ENCODE measurements around the gene CEP112. TPM values are rescaled to one million over a fixed set of nuclear protein-coding genes. Genes with fewer than 3 reads are reported as not detected.

CEP112 gene
- total RNA-seq, 1 donor from 2014 or later, result 24.5 TPM

GRCh38 chr17:66215529-66215911, 23.6 kb upstream of the CEP112 start:
- no peak for DNase-seq (ENCODE audit: low read depth, low spot score)
- Mint-ChIP-seq H3K36me3 (ENCODE audit: low read depth) (no peaks in the 10 kb centered on the region), H3K9me3 (no peaks in the 10 kb centered on the region), H3K4me1 (no peaks in the 10 kb centered on the region), H3K27me3 (ENCODE audit: low read depth) (no peaks in the 10 kb centered on the region), H3K27ac (ENCODE audit: unreplicated experiment) (no peak overlapping the region), H3K4me3 (no peak overlapping the region)
- no peak for TF ChIP-seq CTCF (conservative IDR thresholded peaks at IDR 0.05)

GRCh38 chr17:66214884-66215528, 23.1 kb upstream of the CEP112 start:
- Mint-ChIP-seq H3K27me3 (ENCODE audit: low read depth) (no peaks in the 10 kb centered on the region), H3K4me3 (no peak overlapping the region), H3K9me3 (no peaks in the 10 kb centered on the region), H3K36me3 (ENCODE audit: low read depth) (no peaks in the 10 kb centered on the region), H3K4me1 (no peaks in the 10 kb centered on the region), H3K27ac (ENCODE audit: unreplicated experiment) (no peak overlapping the region)
- DNase-seq (ENCODE audit: low read depth, low spot score), result no peak
- TF ChIP-seq CTCF (conservative IDR thresholded peaks at IDR 0.05), result no peak

- H3K4me1 Mint-ChIP-seq, result no peaks in the 10 kb centered on the region
These were observed 19.3 kb upstream of the CEP112 start for GRCh38 chr17:66211047-66211810.

GRCh38 chr17:66210208-66210574, 18.3 kb upstream of the CEP112 start:
- peaks cover 2% of the 10 kb centered on the region for H3K36me3 Mint-ChIP-seq (ENCODE audit: low read depth)
- peaks cover 9% of the 10 kb centered on the region for H3K9me3 Mint-ChIP-seq
- H3K27ac Mint-ChIP-seq (ENCODE audit: unreplicated experiment), result no peak overlapping the region
- no peaks in the 10 kb centered on the region for H3K4me1 Mint-ChIP-seq
- no peak for TF ChIP-seq CTCF (conservative IDR thresholded peaks at IDR 0.05)
- DNase-seq (ENCODE audit: low read depth, low spot score), result no peak
- no peaks in the 10 kb centered on the region for H3K27me3 Mint-ChIP-seq (ENCODE audit: low read depth)
- no peak overlapping the region for H3K4me3 Mint-ChIP-seq

More at GRCh38 chr17:66211047-66211810, 19.3 kb upstream of the CEP112 start:
- Mint-ChIP-seq H3K27me3 (ENCODE audit: low read depth) (no peaks in the 10 kb centered on the region), H3K9me3 (peaks cover 8% of the 10 kb centered on the region), H3K27ac (ENCODE audit: unreplicated experiment) (no peak overlapping the region), H3K4me3 (no peak overlapping the region), H3K36me3 (ENCODE audit: low read depth) (peaks cover 2% of the 10 kb centered on the region)
- TF ChIP-seq CTCF (conservative IDR thresholded peaks at IDR 0.05), result no peak
- DNase-seq (ENCODE audit: low read depth, low spot score), result no peak

- no peak for TF ChIP-seq CTCF (conservative IDR thresholded peaks at IDR 0.05)
- DNase-seq (ENCODE audit: low read depth, low spot score), result no peak
- Mint-ChIP-seq H3K4me3 (no peak overlapping the region), H3K27ac (ENCODE audit: unreplicated experiment) (no peak overlapping the region), H3K9me3 (peaks cover 13% of the 10 kb centered on the region), H3K4me1 (peaks cover 3% of the 10 kb centered on the region), H3K36me3 (ENCODE audit: low read depth) (peaks cover 2% of the 10 kb centered on the region), H3K27me3 (ENCODE audit: low read depth) (no peaks in the 10 kb centered on the region)
These were observed 16.0 kb upstream of the CEP112 start for GRCh38 chr17:66207936-66208335.

Data from neural crest cell (in vitro differentiated cells).